Measurements from ENCODE around the gene SPTBN2.

The SPTBN2 gene

DNA sequence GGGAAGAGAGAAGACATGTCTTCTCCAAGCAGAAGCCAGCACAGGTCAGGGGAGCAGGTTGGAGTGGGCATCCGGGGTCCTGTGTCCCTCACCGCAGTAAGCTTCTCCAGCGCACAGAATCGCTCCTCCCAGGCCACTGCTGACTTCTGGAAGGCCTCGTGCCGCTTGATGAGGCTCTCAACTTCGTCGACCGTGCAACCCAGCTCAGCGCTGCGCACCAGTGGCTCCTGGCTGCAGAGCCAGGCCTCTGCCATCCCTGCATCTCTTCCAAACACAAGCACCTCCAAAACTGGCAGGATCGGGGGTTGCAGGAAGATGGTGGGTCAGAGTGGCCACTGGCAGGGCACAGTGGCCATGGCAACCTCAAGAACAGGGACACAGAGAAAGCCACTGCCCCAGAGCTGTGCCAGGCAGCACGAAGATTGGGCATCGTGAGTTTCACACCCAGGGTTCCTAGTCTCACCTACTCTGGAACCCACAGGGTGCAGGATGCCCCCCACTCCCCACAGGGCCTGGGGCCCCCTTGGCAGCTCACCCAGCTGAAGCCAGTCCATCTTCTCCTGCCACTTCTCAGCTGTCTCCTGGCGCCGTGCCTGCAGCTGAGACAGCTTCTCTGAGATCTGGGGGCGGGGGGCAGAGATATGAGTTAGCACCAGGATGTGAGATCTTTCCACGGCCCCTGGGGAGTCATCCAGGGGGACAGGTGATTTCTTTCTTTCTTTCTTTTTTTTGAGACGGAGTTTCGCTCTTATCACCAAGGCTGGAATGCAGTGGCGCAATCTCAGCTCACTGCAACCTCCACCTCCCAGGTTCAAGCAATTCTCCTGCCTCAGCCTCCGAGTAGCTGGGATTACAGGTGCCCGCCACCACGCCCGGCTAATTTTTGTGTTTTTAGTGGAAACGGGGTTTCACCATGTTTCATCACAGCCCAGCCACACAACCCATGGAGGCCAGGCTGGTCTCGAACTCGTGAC is 40.2 kb downstream of the SPTBN2 start:
- no peak overlapping the region for H3K4me3 ChIP-seq (ENCODE audit: low read length)
- TF ChIP-seq ZNF274 (IDR thresholded peaks at IDR 0.05; ENCODE audit: low read depth, low read length) = no peak

DNA sequence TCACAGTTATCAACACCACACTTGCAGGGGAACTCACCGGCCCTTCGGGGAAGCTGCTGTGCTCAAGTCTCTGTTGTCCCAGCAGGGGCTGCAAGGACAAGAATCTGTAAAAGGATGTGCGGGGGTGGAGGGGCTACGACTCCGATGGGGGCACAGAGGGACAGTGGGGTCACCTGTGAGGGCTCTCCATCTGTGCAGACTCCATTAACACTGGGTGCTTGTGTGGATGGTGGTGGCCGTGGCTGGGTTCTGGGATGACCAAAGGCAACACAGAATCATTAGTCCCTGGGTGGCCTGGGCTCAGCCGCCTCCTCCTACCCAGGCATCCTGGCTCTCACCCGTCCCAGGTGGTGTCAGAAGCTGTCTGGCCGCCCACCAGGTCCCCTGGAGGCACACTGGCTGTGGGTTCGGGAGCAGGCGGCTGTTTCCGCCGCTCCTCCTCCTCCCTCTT is 41.2 kb downstream of the SPTBN2 start:
- H3K4me3 ChIP-seq (ENCODE audit: low read length) = no peak overlapping the region
- no peak for TF ChIP-seq ZNF274 (IDR thresholded peaks at IDR 0.05; ENCODE audit: low read depth, low read length)

DNA sequence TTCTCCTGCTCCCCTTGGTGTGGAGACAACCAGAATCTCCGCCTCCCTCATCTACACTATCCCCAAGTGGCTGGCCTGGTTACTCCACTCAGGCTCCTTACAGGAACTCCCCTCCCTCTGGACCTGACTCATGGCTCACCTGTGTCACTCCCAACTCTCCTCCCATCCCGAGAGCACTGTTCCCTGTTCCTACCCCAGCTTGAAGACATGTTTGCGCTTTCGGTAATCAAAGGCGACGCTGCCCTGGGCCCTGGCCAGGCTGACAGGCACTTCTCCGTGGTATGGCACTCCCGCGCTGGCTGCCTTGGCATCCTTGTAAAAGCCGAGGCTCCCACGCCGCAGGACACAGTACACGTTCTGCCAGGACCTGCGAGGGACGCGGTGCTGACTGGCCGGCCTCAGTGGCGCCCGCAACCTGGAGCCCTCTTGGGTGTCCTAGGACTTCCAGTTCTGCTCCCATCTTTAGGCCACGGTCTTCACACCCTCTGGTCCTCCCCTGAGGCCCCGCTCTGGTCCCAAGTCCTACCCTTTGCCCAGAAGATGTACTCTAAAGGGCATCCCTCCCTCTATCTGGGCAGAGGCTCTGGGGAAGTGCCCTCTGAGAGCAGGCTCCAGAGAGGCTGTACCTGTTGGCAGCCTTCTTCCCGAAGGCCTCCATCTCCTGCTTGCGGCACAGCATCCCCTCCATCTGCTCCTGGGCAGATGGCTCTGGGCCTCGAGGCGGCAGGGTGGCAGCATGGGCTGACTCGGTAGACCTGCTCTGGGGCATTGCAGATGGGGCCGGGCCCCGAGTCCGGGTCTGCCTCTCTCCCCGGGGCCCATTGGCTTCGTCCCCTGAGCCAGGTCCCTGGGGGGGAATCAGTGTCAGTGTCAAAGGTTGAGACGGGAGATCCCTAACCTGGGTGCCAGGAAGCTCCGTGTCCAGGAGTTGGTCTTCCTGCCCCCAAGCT is 41.9 kb downstream of the SPTBN2 start:
- no peak for TF ChIP-seq ZNF274 (IDR thresholded peaks at IDR 0.05; ENCODE audit: low read depth, low read length)
- no peak overlapping the region for H3K4me3 ChIP-seq (ENCODE audit: low read length)

DNA sequence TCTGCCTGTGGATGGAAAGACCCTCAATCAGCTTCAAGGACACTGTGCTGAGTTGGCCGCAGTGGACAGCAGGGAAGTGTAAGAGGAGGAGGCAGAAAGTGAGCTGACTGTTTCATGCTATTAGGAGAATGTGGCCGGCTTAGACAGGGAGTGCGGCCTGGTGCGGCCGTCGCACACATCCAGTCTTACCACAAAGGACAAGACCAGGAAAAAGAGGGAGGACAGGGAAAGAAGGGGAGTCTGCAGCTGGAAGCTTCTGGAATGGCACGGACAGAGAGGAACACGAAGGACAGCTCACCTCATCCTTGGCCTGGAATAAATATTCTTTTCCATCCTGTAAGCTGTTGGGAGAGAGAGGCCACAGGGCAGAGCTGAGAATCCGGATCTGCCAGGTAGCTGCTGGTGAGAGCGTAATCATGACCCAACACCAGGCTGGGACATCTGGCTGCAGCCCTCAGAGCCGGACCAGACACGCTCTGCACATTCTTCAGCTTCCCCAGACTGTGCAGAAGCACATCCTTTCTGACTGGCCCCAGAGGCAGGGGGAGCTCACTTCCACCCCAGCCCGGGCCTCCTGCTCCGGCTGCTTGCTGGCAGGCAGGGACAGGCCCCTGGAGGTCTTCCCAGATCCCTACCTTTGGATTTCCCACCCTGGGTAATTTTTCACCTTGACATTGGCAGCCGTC is 42.8 kb downstream of the SPTBN2 start:
- no peak for TF ChIP-seq ZNF274 (IDR thresholded peaks at IDR 0.05; ENCODE audit: low read depth, low read length)
- no peak overlapping the region for H3K4me3 ChIP-seq (ENCODE audit: low read length)

DNA sequence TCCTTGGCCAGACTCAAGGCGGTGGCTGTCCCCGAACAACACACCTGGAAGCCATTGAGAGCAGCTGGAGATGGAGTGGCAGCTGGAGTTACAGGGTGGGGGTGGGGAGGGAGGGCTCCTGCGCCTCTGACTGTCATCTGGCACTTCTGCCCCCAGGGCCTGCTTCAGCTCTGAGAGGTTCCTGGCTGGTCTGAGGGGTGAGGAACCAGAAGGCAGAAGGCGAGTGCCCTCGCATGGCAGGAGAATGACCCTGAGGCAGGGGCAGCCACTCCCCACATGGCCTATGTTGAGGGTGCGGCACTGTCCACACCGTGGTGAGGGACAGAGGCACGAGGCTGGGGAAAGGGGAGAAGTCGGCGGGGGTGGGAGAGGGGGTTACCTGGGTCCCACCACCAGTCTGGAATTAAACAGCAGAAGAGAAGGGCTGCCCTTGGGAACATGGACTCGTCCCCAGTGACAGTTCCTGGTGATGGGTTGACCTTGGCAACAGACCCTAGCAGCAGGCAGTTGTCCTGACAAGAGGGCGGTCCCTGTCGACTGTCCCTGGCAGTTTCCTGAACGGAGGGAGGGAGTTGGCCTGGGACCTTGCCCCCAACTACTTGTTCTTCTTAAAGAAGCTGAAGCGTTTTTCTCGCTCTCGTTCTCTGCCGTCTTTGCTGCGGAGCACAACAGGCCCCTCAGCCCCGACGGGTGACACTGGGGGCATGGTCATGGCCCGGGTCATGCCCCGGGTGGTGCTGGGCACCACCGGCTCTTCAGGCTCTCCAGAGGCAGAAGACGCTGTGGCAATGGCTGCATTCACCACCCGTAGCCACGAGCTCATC is 43.5 kb downstream of the SPTBN2 start:
- H3K4me3 ChIP-seq (ENCODE audit: low read length) = no peak overlapping the region
- no peak for TF ChIP-seq ZNF274 (IDR thresholded peaks at IDR 0.05; ENCODE audit: low read depth, low read length)

DNA sequence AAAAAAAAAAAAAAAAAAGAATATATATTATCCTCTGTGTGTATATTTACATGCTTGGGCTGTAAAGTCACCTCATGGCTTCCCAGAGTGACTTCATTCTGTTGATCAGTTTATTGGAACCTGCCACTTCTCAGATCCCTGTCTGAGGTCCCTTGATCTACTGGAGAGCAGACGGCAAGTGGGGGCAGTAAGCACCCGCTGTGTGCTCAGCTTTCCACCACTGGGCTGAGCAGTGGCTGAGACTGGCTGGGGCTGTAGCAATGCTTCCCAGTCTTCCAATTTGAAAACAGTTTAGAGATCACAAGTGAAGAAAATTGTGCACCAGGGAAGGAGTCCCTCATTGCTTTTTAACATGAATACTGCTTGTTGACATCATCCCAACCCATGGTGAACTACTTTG is 44.4 kb downstream of the SPTBN2 start:
- TF ChIP-seq ZNF274 (IDR thresholded peaks at IDR 0.05; ENCODE audit: low read depth, low read length) = no peak
- H3K4me3 ChIP-seq (ENCODE audit: low read length) = no peak overlapping the region

DNA sequence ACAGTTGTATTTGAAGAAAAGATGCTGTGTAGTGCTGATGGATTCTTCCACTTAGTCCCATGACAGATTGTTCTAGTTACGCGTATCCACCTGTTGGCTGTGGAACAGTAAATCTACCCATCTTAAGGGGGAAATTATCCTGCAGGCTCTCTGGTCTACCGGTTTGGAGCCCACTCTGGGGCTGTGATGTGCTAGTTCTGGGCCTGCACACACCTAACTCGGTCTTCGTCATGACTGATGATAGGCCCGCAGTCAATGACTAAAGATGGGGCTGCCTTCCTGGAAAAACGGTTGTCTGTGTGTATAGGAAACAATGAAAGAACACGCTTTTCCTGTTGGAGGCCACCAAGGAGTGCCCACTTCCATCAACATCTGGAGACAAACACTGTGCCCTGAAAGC is 45.1 kb downstream of the SPTBN2 start:
- TF ChIP-seq ZNF274 (IDR thresholded peaks at IDR 0.05; ENCODE audit: low read depth, low read length) = no peak
- H3K4me3 ChIP-seq (ENCODE audit: low read length) = no peak overlapping the region

DNA sequence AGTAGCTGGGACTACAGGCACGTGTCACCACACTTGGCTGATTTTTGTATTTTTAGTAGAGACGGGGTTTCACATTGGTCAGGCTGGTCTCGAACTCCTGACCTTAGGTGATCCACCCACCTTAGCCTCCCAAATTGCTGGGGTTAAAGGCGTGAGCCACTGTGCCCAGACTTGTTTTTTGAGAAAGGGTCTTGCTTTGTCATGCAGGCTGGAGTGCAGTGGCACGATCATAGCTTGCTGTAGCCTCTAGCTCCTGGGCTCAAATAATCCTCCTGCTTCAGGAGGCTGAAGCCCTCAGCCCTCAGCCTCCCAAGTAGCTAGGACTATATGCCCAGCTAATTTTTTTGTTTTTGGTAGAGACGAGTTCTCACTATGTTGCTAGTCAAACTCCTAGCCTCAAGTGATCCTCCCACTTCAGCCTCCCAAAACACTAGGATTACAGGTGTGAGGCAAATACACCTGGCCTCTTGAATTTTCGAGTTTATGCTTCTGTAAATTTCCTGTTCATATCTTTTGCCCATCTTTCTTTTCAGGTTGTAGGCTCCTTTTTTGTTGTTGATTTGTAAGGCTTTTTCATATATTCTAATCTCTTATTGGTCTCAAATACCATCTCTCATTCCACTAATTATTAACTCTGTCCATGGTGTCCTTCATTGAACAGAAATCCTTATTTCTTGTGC is 47.9 kb downstream of the SPTBN2 start:
- H3K4me3 ChIP-seq (ENCODE audit: low read length) = no peak overlapping the region
- no peak for TF ChIP-seq ZNF274 (IDR thresholded peaks at IDR 0.05; ENCODE audit: low read depth, low read length)

DNA sequence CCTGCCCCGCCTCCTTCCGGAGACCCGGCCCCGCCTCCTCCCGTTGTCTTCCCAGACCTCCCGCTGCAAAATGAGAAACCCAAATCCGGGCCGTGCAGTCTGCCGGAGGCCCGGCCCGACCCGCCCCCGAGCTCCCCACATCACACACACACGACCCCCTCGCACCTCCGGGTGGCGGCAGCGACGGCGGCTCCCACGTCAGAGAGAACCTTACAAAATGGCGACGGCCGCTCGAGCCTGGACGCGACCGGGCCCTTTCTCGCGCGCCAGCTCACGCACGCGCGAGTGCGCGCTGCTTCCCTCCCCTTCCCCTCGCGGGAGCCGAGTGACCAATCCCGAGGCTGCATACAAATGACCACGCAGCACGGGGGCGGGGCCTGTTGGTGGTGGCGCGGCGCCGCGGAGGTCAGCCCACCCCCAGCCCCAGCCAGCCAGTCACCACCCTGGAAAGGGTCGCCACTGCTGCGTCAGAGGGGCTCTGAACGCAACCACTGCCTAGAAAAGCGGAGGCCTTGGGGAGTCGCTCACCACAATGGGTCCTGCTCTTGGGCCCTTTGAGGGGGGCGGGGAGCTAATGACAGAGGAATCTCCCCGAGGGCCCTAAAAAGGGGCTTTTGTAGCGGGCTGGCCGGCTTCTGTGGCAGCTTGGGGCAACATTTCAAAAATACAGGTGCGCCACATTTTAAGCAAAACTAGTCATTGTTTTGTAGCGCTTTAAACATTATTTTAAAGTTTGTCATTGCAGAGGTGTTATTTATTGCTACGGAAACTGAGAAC is 51.2 kb downstream of the SPTBN2 start, which contains the start of gene RBM4B:
Gene RBM4B (minus strand): TSS at position 289 of the 777 bp plus-strand sequence. CDS start 808 bp downstream, outside the sequence.
- peak within 1 kb of the TSS; percentile 99 for H3K4me3 ChIP-seq (ENCODE audit: low read length)
- no peak for TF ChIP-seq ZNF274 (IDR thresholded peaks at IDR 0.05; ENCODE audit: low read depth, low read length)

DNA sequence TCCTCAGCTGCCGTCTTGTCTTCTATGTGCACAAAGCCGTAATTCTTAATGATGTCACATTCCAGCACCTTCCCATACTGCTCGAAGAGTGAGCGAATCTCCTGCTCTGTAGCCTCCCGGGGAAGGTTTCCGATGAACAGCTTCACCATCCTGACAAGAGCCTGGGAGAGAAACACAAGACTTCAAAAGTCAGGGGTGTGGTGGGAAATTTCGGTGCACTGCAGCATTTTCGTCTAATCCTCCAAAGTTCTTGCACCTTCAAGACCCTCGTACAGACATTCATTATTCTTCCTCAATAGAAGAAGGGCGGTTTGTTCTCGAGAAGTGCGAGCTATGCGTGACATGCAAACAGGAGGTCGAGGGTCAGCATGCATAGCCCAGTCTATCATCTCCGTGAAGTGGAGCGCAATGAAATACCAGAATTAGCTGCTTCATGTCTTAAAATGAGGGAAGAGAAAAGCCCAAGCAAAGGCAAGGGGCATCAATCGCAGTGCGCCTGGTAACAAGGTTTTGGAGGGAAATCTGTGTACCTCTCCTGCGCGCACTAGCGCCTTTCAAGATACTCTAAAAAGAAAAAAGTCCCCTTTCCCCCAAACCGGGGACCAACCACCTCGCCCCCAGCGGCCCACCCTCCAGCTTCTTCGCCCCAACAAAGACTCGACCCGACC is 52.0 kb downstream of the SPTBN2 start:
- no peak for TF ChIP-seq ZNF274 (IDR thresholded peaks at IDR 0.05; ENCODE audit: low read depth, low read length)
- peak overlapping the region; percentile 99 for H3K4me3 ChIP-seq (ENCODE audit: low read length)

DNA sequence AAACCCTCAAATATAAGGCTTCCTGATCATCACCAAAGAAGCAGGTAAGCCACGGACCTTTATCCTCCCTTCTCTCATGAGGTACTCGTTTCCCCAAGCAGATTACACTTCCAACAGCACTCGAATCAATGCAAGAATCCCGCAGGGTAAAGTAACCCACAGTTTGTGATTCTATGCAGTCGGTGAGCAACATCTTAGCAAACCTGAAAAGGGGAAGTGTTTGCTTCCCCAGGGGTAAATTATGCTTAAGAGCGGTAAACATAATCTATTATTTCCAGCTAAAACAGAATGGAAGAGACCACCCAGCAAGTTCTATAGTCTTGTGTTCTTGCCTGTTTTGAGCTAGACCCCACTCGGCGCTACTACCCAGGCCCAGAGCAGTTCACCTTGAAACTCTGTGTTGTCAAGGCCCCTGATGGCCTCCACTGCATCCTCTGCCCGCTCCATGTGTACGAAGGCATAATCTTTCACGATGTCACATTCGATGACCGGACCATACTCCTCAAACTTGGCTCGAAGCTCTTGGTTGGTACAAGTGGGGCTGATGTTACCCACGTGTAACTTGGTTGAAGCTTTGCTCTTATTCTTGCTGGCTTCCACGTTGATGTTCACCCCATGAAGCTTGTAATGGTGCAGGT is 52.6 kb downstream of the SPTBN2 start:
- peak overlapping the region; percentile 99 for H3K4me3 ChIP-seq (ENCODE audit: low read length)
- no peak for TF ChIP-seq ZNF274 (IDR thresholded peaks at IDR 0.05; ENCODE audit: low read depth, low read length)
